Activated naive CD4-positive, alpha-beta T cell treated with anti-CD3 and anti-CD28 coated beads, Interleukin-2, amount 10 ng/mL, durations not matched to agents 7 days and 5 days (primary cell): ENCODE data around the gene MMAB.
A peak's percentile ranks its signal among the peaks of the same experiment; 100 is the strongest.

Source experiments
- CTCF ChIA-PET: fragments of 350-600 bp; sonication (Branson Sonifier 250); formaldehyde crosslinking; loops from one replicate; lab custom pipeline; 2021; ENCODE audit warnings: antibody characterized with exemption; lab: Charles Lee
- DNase-seq: peaks from one replicate; pipeline ENCODE4 v3.0.0-alpha.2; 2020
- H3K27ac Mint-ChIP-seq: one replicate; pipeline ENCODE4 v1.8.0; 2021; ENCODE audit warnings: mild to moderate bottlenecking, moderate library complexity, mixed read lengths
- H3K27me3 Mint-ChIP-seq: one replicate; pipeline ENCODE4 v1.8.0; 2021; ENCODE audit warnings: mild to moderate bottlenecking, mixed read lengths
- H3K36me3 Mint-ChIP-seq: one replicate; pipeline ENCODE4 v1.8.0; 2021; ENCODE audit warnings: mixed read lengths
- H3K4me1 Mint-ChIP-seq: one replicate; pipeline ENCODE4 v1.8.0; 2021; ENCODE audit warnings: mixed read lengths
- H3K4me3 Mint-ChIP-seq: one replicate; pipeline ENCODE4 v1.8.0; 2021; ENCODE audit warnings: mild to moderate bottlenecking, moderate library complexity, mixed read lengths
- H3K9me3 Mint-ChIP-seq: one replicate; pipeline ENCODE4 v1.8.0; 2021; ENCODE audit warnings: mixed read lengths

The MMAB gene

DNA sequence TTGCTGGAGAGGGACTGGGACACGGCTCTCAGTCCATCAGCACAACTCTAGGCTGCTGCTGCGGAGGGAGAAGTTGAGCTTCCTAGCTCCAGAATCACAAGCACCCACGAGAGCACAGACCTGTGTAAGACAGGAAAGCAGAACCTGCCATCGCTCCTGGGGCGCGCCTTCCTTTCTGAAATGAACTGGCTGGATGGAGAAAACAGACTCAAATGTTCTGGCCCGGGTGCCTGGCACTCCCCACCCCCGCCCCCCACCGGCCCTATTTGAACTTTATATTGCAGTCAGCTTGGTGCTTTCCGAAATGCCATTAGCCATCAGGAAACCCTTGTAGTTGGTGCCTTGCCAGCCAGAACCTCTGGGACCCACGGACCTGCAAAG, 24.1 kb upstream of the MMAB start:
- Mint-ChIP-seq H3K9me3 (no peaks in the 10 kb centered on the region), H3K36me3 (peaks cover 20% of the 10 kb centered on the region), H3K4me1 (peaks cover 29% of the 10 kb centered on the region), H3K4me3 (no peak overlapping the region), H3K27ac (no peak overlapping the region), H3K27me3 (peaks cover 19% of the 10 kb centered on the region)
- CTCF ChIA-PET, result interaction anchor here (0.6 to 6.0 kb wide), 28 partner anchors 8 to 525 kb away, joined by 3 to 42 read pairs (median 4); partner anchors contain the start of genes MMAB and MVK
- no peak for DNase-seq

- Mint-ChIP-seq H3K27me3 (peaks cover 14% of the 10 kb centered on the region), H3K27ac (no peak overlapping the region), H3K9me3 (no peaks in the 10 kb centered on the region), H3K4me3 (no peak overlapping the region), H3K36me3 (peaks cover 21% of the 10 kb centered on the region), H3K4me1 (peaks cover 29% of the 10 kb centered on the region)
- CTCF ChIA-PET, result interaction anchor here (0.9 to 6.0 kb wide), 21 partner anchors 7 to 249 kb away, joined by 3 to 42 read pairs (median 5); partner anchors contain the start of genes MMAB and MVK
- DNase-seq, result no peak
Observed at GRCh38 chr12:109596418-109597244, 23.3 kb upstream of the MMAB start.

- Mint-ChIP-seq H3K36me3 (peaks cover 21% of the 10 kb centered on the region), H3K27me3 (peaks cover 4% of the 10 kb centered on the region), H3K9me3 (no peaks in the 10 kb centered on the region), H3K27ac (peak overlapping the region; percentile 9), H3K4me1 (peaks cover 29% of the 10 kb centered on the region), H3K4me3 (no peak overlapping the region)
- CTCF ChIA-PET, result interaction anchor here (0.7 to 6.0 kb wide), 4 partner anchors 8 to 250 kb away, joined by 3 to 42 read pairs (median 6); no protein-coding TSS in a partner anchor
- peak; percentile 74 for DNase-seq
Observed at GRCh38 chr12:109595321-109595902, 22.1 kb upstream of the MMAB start.

DNA sequence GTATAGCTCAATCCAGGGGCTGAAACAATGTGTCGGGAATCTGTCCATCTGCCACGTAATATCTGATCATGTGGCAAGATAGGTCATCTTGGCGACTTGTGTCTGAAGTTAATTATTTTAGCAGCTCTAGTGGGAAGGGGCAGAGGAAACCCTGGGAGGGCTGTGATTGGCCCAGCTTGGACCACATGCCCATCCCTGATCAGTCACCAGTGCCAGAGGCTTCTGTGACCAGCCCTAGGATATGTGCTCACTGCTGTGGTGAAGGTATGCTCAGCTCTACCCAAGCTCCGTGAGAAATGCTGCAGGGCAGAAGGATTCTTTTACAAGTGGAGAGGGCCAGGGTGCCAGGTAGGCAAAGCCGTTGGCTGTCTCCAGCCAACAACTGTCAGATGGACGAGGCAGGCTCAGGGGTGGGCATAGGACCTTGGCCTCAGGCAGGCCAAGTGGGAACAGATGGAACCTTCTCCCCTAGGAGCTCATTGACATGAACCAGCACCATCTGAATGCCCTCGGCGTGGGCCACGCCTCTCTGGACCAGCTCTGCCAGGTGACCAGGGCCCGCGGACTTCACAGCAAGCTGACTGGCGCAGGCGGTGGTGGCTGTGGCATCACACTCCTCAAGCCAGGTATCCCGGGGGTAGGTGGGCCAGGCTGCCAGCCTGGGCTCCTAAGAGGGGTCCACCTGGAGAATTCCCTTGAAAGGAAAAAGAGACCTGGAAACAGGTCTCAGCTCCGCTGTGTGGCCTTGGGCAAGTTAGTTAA, 21.4 kb upstream of the MMAB start:
- no peaks in the 10 kb centered on the region for H3K27me3 Mint-ChIP-seq
- no peak overlapping the region for H3K27ac Mint-ChIP-seq
- no peak overlapping the region for H3K4me3 Mint-ChIP-seq
- no peaks in the 10 kb centered on the region for H3K9me3 Mint-ChIP-seq
- no peak for DNase-seq
- H3K36me3 Mint-ChIP-seq, result peaks cover 21% of the 10 kb centered on the region
- CTCF ChIA-PET, result interaction anchor here (0.7 to 6.0 kb wide), 4 partner anchors 168 to 251 kb away, joined by 3 to 42 read pairs (median 4); no protein-coding TSS in a partner anchor
- peaks cover 29% of the 10 kb centered on the region for H3K4me1 Mint-ChIP-seq

GRCh38 chr12:109592905-109593272, 19.6 kb upstream of the MMAB start:
- no peaks in the 10 kb centered on the region for H3K27me3 Mint-ChIP-seq
- H3K9me3 Mint-ChIP-seq, result no peaks in the 10 kb centered on the region
- no peak overlapping the region for H3K4me3 Mint-ChIP-seq
- peaks cover 29% of the 10 kb centered on the region for H3K36me3 Mint-ChIP-seq
- CTCF ChIA-PET, result no interaction called here
- no peak overlapping the region for H3K27ac Mint-ChIP-seq
- H3K4me1 Mint-ChIP-seq, result peaks cover 27% of the 10 kb centered on the region
- no peak for DNase-seq

DNA sequence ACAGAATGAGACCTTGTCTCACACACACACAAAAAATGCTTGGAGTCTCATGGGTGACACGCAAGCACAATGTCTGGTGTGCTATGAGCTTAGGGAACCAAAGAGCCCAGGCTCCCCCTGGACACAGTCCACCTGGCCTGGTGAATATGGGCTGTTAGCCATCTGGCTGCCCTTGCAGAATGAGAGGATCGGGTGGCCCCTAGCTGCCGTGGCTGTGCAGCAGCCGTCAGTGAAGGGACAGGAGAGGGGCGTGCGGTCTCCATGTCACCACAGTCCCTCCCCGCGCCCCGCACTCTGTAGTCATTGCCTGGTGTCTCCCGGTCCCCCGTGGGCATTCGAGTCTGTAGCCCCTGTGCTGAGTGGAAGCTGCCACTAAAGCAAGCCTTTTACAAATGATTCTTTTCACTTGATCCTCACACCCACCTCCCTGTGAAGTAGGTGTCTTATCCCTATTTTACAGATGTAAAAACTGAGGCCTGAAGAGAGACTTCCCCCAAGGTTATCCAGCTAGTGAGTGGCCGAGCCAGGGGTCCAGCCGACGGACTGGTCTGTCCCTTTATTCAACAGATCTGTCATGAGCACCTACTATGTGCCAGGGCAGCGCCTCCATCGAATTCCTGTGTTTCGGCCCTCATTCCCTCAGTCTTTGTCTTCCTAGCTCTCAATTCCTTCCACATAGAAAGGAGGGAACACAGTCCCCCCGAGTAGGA, 19.0 kb upstream of the MMAB start:
- peaks cover 30% of the 10 kb centered on the region for H3K36me3 Mint-ChIP-seq
- peaks cover 23% of the 10 kb centered on the region for H3K4me1 Mint-ChIP-seq
- H3K27me3 Mint-ChIP-seq, result no peaks in the 10 kb centered on the region
- H3K9me3 Mint-ChIP-seq, result no peaks in the 10 kb centered on the region
- H3K4me3 Mint-ChIP-seq, result no peak overlapping the region
- DNase-seq, result no peak
- H3K27ac Mint-ChIP-seq, result no peak overlapping the region
- CTCF ChIA-PET, result no interaction called here

DNA sequence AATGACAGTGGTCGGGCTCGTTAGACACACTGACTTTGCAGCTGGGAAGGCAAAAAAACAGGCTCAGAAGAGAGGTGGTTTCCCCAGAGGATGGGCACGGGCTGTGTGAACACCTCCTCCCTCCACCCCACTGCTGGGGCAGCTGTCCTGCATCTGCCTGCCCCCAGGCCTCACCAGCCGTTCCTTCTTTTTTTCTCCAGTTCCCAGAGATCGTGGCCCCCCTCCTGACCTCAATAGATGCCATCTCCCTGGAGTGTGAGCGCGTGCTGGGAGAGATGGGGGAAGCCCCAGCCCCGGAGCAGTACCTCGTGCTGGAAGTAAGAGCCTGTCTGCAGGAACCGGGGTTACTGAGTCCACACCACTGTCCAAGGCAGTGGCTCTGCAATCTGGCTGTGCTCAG, 17.7 kb upstream of the MMAB start:
- H3K4me1 Mint-ChIP-seq, result peaks cover 23% of the 10 kb centered on the region
- CTCF ChIA-PET, result no interaction called here
- no peak overlapping the region for H3K4me3 Mint-ChIP-seq
- H3K27ac Mint-ChIP-seq, result no peak overlapping the region
- peaks cover 36% of the 10 kb centered on the region for H3K36me3 Mint-ChIP-seq
- H3K9me3 Mint-ChIP-seq, result no peaks in the 10 kb centered on the region
- DNase-seq, result no peak
- H3K27me3 Mint-ChIP-seq, result no peaks in the 10 kb centered on the region

- CTCF ChIA-PET, result interaction anchor here (1.3 kb wide), 1 partner anchor 8 kb away, joined by 3 read pairs; no protein-coding TSS in a partner anchor
- no peaks in the 10 kb centered on the region for H3K9me3 Mint-ChIP-seq
Observed at GRCh38 chr12:109590566-109590965, 17.3 kb upstream of the MMAB start.

GRCh38 chr12:109589691-109590245, 16.5 kb upstream of the MMAB start:
- no peaks in the 10 kb centered on the region for H3K27me3 Mint-ChIP-seq
- CTCF ChIA-PET, result interaction anchor here (1.2 to 1.3 kb wide), 2 partner anchors 8 to 9 kb away, joined by 3 read pairs; no protein-coding TSS in a partner anchor
- peaks cover 11% of the 10 kb centered on the region for H3K4me1 Mint-ChIP-seq
- no peak overlapping the region for H3K4me3 Mint-ChIP-seq
- no peak overlapping the region for H3K27ac Mint-ChIP-seq
- no peaks in the 10 kb centered on the region for H3K9me3 Mint-ChIP-seq
- H3K36me3 Mint-ChIP-seq, result peaks cover 40% of the 10 kb centered on the region
- no peak for DNase-seq

More at GRCh38 chr12:109590566-109590965, 17.3 kb upstream of the MMAB start:
- no peak for DNase-seq
- H3K27ac Mint-ChIP-seq, result no peak overlapping the region
- H3K27me3 Mint-ChIP-seq, result no peaks in the 10 kb centered on the region
- H3K36me3 Mint-ChIP-seq, result peaks cover 36% of the 10 kb centered on the region
- H3K4me3 Mint-ChIP-seq, result no peak overlapping the region
- H3K4me1 Mint-ChIP-seq, result peaks cover 19% of the 10 kb centered on the region

GRCh38 chr12:109589240-109589590, 15.9 kb upstream of the MMAB start:
- H3K4me1 Mint-ChIP-seq, result peaks cover 5% of the 10 kb centered on the region
- CTCF ChIA-PET, result interaction anchor here (1.2 to 1.3 kb wide), 2 partner anchors 8 to 9 kb away, joined by 3 read pairs; no protein-coding TSS in a partner anchor

GRCh38 chr12:109588461-109589239, 15.3 kb upstream of the MMAB start:
- H3K4me3 Mint-ChIP-seq, result no peak overlapping the region
- H3K27ac Mint-ChIP-seq, result peak overlapping the region; percentile 42
- no peak for DNase-seq
- CTCF ChIA-PET, result interaction anchor here (1.9 kb wide), 1 partner anchor 8 kb away, joined by 7 read pairs; no protein-coding TSS in a partner anchor
- no peaks in the 10 kb centered on the region for H3K4me1 Mint-ChIP-seq
- H3K36me3 Mint-ChIP-seq, result peaks cover 35% of the 10 kb centered on the region
- H3K27me3 Mint-ChIP-seq, result no peaks in the 10 kb centered on the region
- H3K9me3 Mint-ChIP-seq, result no peaks in the 10 kb centered on the region

More at GRCh38 chr12:109589240-109589590, 15.9 kb upstream of the MMAB start:
- DNase-seq, result no peak
- H3K27me3 Mint-ChIP-seq, result no peaks in the 10 kb centered on the region
- H3K36me3 Mint-ChIP-seq, result peaks cover 35% of the 10 kb centered on the region
- H3K9me3 Mint-ChIP-seq, result no peaks in the 10 kb centered on the region
- no peak overlapping the region for H3K27ac Mint-ChIP-seq
- no peak overlapping the region for H3K4me3 Mint-ChIP-seq

GRCh38 chr12:109587921-109588320, 14.6 kb upstream of the MMAB start:
- CTCF ChIA-PET, result interaction anchor here (1.9 kb wide), 1 partner anchor 9 kb away, joined by 7 read pairs; no protein-coding TSS in a partner anchor
- Mint-ChIP-seq H3K4me1 (no peaks in the 10 kb centered on the region), H3K27me3 (no peaks in the 10 kb centered on the region), H3K9me3 (no peaks in the 10 kb centered on the region), H3K36me3 (peaks cover 34% of the 10 kb centered on the region), H3K27ac (no peak overlapping the region), H3K4me3 (no peak overlapping the region)
- DNase-seq, result no peak
